Stimulated activated CD8-positive, alpha-beta memory T cell treated with anti-CD3 and anti-CD28 coated beads, Interleukin-12 subunit alpha, Interleukin-12 subunit beta, amount 100 ng/mL, for 1 hour (primary cell): ENCODE data around the gene RIPOR3.
"Not testable (repeated sequence)": the region's sequence is repeated elsewhere in the genome, so short reads cannot be mapped to it uniquely, and the experiment has no call there.

ENCODE experiments used
- DNase-seq: peaks from one replicate; pipeline ENCODE4 v3.0.0-alpha.2; 2020; ENCODE audit warnings: low read depth

Gene RIPOR3

DNA sequence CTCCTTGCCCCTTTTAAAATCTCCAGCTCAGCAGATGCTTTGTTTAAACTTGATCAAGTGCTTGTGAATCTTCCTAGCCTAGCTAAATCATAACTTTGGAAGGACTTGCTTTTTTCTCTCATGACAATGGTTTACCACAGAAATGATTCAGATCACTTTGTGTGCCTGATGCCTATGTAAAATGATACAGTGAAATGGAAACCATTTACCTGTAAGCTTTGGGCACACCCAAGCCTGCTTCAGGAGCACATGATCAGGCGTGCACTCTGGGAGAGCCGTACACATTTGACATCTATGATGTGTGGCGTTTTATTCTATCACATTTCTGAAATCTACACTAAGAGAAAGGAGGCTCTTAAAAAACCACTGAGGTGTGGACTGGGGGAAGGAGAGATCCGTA is 140.1 kb downstream of the RIPOR3 start:
- DNase-seq: no peak

- DNase-seq: no peak
These were observed 140.8 kb downstream of the RIPOR3 start for GRCh38 chr20:50550531-50550930.

DNA sequence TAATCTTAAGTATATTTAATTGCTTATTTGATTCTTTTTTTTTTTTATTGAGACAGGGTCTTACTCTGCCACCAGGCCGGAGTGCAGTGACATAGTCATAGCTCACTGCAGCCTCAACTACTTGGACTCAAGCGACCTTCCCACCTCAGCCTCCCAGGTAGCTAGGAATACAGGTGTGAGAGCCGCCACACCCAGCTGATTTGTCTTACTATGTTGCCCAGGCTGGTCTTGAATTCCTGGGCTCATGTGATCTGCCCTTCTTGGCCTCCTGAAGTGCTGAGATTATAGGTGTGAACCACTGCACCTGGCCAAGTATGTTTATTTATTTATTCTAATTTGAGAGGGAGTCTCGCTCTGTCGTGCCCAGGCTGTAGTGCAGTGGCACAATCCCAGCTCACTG is 142.9 kb downstream of the RIPOR3 start:
- DNase-seq: no peak

DNA sequence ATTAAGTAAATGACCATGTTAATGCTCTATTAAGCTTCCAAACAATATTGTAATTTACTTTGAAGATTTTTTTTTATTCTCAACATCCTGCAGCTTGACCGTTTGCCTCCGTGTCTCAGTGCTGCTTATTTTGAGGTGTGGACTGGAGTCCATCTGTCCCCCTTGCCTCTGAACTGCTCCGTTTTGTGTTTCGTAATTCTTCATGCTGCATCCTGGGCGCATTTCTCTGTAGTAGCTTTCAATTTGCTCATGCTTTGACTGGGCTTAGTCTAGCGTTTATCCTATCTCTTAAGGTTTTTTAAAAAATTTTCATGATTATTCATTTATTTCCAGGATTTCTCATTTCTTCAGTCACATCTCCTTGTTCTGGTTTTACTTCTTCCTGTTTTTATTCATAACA is 143.4 kb downstream of the RIPOR3 start:
- no peak for DNase-seq

- no peak for DNase-seq
These were observed 144.5 kb downstream of the RIPOR3 start for GRCh38 chr20:50546729-50547314.

GRCh38 chr20:50545126-50545525 is 146.2 kb downstream of the RIPOR3 start:
- no peak for DNase-seq

GRCh38 chr20:50543326-50543725 is 148.0 kb downstream of the RIPOR3 start:
- no peak for DNase-seq

DNA sequence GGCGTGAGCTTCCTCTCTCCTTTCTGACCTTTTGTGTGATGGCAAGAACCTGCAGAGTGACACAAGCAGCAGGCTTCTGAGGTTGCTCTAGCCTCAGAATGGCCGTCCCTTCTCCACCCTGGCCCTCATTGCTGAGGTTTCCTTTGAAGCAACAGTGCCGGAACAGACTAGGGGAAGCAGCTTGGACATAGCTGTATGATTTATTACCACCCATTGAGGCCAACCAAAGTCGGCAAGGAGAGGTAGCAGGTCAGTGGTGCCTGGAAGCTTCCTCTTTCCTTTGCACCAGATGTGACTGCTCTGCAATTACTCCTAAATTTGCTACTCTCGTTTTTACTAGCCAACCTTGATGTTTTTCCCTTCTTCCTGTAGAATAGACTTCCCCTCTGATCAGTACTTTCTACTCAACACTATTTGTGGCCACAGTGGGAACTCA is 149.7 kb downstream of the RIPOR3 start:
- no peak for DNase-seq

DNA sequence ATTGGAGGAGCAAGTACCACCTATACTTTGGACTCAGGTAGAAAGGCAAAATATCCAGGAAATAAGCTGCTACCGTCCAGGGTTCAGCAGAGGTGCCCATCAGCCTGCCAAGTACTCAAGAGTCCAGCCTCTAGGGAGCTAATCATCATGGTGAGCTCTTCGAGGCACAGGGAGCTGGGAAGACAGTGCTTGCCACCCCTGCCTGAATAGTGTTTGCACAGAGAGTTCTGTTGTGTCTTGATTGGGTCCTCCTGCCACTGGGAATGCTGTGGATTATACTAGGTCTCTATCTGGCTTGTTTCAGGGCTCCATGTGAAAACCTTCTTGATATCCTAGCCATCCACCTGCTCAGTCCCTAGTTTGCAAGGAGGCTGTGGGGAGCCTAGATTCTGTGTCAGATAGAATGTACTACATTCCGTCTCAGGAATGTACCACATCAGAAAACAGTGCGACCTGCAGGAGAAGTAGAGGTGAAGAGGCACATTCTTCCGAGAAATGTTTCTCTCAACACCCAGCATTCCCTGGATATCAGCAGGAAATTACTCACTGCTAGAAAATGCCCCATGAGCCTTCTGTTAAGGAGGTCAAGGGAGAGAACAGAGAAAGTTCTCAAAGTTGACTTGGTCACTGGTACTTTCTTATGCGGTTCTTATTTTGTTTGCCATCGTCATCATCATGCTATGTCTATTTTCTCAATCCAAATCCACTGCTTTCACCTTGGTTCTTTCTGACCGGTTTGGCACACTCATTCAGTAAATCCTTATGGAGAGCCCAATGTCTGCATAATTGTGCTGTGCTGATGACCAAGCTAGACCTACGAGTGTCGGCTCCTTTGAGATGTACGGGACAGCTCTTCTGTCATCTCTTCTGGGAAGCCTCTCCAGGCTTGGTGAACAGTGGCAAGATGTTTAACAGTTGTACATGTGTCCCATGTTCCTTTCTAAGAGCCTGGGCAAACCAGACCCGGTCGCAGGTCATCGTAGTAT is 150.4 kb downstream of the RIPOR3 start:
- no peak for DNase-seq

DNA sequence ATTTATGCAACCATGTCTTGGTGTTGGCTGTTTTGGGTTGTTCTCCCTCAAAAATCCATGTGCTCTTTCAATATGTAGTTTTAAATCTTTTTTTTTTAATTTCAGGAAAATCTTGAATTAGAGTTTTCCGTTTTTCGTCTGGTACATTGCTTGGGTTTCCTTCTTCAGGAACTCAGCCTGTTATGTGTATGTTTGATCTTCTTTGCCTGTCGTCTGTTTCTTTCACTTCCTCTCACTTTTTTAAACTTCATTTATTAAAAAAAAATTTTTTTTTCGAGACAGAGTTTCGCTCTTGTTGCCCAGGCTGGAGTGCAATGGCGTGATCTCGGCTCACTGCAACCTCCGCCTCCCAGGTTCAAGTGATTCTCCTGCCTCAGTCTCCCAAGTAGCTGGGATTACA is 151.5 kb downstream of the RIPOR3 start:
- not testable (repeated sequence) for DNase-seq

GRCh38 chr20:50538276-50538675 is 153.1 kb downstream of the RIPOR3 start:
- no peak for DNase-seq

DNA sequence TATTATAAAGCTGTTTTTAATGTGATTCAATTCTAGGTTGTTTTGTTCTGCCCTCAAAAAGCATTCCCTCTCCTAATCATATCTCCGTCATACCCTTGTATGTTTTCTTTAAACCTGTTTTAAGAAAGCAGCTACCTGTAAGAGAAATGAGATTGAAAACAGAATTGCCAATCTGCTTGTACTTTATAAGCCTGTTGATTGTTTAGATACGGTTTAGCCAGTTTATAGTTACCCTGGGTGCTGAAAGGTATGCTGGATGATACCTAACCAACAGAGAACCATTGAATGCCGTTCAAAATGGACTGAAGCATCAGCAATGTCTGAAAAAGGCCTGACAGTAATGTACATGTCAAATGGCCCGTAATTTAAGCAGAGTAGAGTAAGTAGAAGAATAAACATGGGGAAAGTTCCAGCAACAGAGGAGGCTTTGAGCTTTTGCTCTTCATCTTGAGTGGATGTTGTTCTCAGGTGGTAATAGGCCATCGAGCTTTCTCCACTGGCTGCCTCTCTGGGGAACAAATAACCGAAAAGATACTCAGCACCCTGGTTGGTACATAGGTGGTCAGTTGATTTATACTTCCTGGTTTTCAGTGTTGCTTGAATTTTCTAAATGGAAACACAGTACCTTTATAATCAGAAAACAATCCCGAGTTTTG is 153.7 kb downstream of the RIPOR3 start:
- DNase-seq: no peak

DNA sequence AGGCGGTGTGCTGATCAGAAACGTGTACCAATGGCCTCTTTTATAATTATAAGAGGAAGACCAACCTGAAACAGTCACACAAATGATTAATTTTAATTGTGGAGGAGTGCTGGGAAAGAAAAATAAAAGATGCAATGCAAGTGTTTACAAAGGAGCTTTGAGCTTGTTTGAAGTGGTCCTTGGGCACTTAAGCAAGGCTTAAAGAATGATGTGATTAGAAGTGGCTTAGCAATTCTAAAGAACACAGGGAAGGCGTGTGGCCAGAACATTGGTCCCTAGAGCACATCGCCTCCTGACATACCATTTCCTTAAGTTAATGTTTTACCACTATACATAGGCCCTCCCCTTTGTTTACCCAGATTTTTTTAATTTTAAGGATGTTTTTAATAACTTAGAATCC is 155.0 kb downstream of the RIPOR3 start:
- DNase-seq: no peak
